Endothelial cell of umbilical vein (primary cell): ENCODE measurements around the gene KANSL1. TPM values are rescaled to one million over a fixed set of nuclear protein-coding genes. Genes with fewer than 3 reads are reported as not detected.

ENCODE experiments used
- BruUV-seq: library from RNA; stranded (reverse); fragments of 400-500 nt; replicated peaks from 2 replicates; lab custom pipeline; 2021; lab: Mats Ljungman, UMichigan
- CTCF ChIA-PET: fragments of 300-600, 350-600 bp; sonication (Branson Sonifier 250); formaldehyde crosslinking; loops from one replicate; lab custom pipeline; 2021; ENCODE audit warnings: antibody characterized with exemption, inconsistent platforms; lab: Charles Lee
- POLR2A ChIA-PET: fragments of 300-600, 350-600 bp; sonication (Branson Sonifier 250); formaldehyde crosslinking; loops from one replicate; lab custom pipeline; 2021; ENCODE audit warnings: antibody characterized with exemption, inconsistent platforms; lab: Charles Lee
- DNase-seq: peaks from one replicate; pipeline ENCODE4 v3.0.0-alpha.2; 2011; ENCODE audit warnings: low read depth, low spot score
- FAIRE-seq: peaks from 2 replicates; lab custom pipeline; 2011; peaks lifted over from hg19 to GRCh38; lab: Jason Lieb, UNC
- H2AFZ ChIP-seq: 2 replicates; pipeline ENCODE4 v1.6.0; 2012; ENCODE audit warnings: low read depth, low read length, control low read depth, inconsistent platforms
- H3K27ac ChIP-seq: 2 replicates; pipeline ENCODE4 v1.5.1; 2011; ENCODE audit warnings: low read depth, mild to moderate bottlenecking, control low read depth, low read length, moderate library complexity; ENCODE audit not compliant: insufficient read depth
- H3K27me3 ChIP-seq, 2 experiments: 2 replicates each; pipeline versions ENCODE4 v1.6.0 to v1.6.1; 2011; ENCODE audit warnings: low read length in 2 of 2, mixed read lengths in 1 of 2; ENCODE audit not compliant: control insufficient read depth in 2 of 2, insufficient read depth in 2 of 2
- H3K36me3 ChIP-seq, 2 experiments: 2 replicates in 1 of 2; 3 replicates in 1 of 2; pipeline ENCODE4 v1.5.1; 2011; ENCODE audit warnings: low read length in 2 of 2, mild to moderate bottlenecking in 1 of 2, moderate library complexity in 1 of 2; ENCODE audit not compliant: control insufficient read depth in 2 of 2, insufficient read depth in 2 of 2; ENCODE audit errors: extremely low read depth in 1 of 2
- H3K4me1 ChIP-seq: 3 replicates; pipeline ENCODE4 v1.5.1; 2011; ENCODE audit warnings: mild to moderate bottlenecking, low read length; ENCODE audit not compliant: control insufficient read depth, insufficient read depth; ENCODE audit errors: extremely low read depth
- H3K4me2 ChIP-seq: 2 replicates; pipeline ENCODE4 v1.6.1; 2011; ENCODE audit warnings: low read length, control low read depth, mixed read lengths; ENCODE audit not compliant: insufficient read depth
- H3K4me3 ChIP-seq, 3 experiments: fragments of 200-600 bp in 1 of 3; sonication (generic), shearing (Covaris generic) in 1 of 3; replicated peaks in 1 of 3; 2 replicates each; pipeline ENCODE4 v1.5.1; 2011 to 2016; ENCODE audit warnings: control low read depth in 3 of 3, low read length in 3 of 3, mild to moderate bottlenecking in 2 of 3, inconsistent platforms in 1 of 3, low read depth in 1 of 3, moderate library complexity in 1 of 3; ENCODE audit not compliant: insufficient read depth in 1 of 3
- H3K79me2 ChIP-seq: 2 replicates; pipeline ENCODE4 v1.6.0; 2012; ENCODE audit warnings: low read length, inconsistent platforms; ENCODE audit not compliant: control insufficient read depth, insufficient read depth
- H3K9ac ChIP-seq: replicated peaks from 2 replicates; pipeline ENCODE3; 2011; ENCODE audit warnings: low read length, control low read depth; ENCODE audit not compliant: insufficient read depth; ENCODE audit errors: extremely low read depth
- H3K9me1 ChIP-seq: replicated peaks from 3 replicates; pipeline ENCODE4 v1.6.0; 2011; ENCODE audit warnings: mild to moderate bottlenecking, low read length; ENCODE audit not compliant: control insufficient read depth, insufficient read depth; ENCODE audit errors: extremely low read depth
- H3K9me3 ChIP-seq: replicated peaks from 2 replicates; pipeline ENCODE4 v1.5.1; 2012; ENCODE audit warnings: low read length, inconsistent platforms; ENCODE audit not compliant: control insufficient read depth, insufficient read depth
- H4K20me1 ChIP-seq: replicated peaks from 2 replicates; pipeline ENCODE3; 2011; ENCODE audit warnings: mild to moderate bottlenecking, low read length; ENCODE audit not compliant: control insufficient read depth, insufficient read depth; ENCODE audit errors: extremely low read depth
- GATA2 ChIP-seq: IDR thresholded peaks from 2 replicates; pipeline ENCODE4 v1.7.0; 2011; ENCODE audit warnings: low read depth, mild to moderate bottlenecking, moderate library complexity, mixed read lengths, low read length; ENCODE audit not compliant: insufficient read length, insufficient read depth
- JUN ChIP-seq: IDR thresholded peaks from 2 replicates; pipeline ENCODE4 v1.6.1; 2011; ENCODE audit warnings: borderline replicate concordance, low read depth; ENCODE audit not compliant: insufficient read length, insufficient read depth
- MYC ChIP-seq: IDR thresholded peaks from one replicate; pipeline ENCODE4 v1.6.1; 2011; ENCODE audit warnings: mild to moderate bottlenecking, low read depth, low read length
- POLR2AphosphoS5 ChIP-seq: IDR thresholded peaks from 2 replicates; pipeline ENCODE4 v1.6.1; 2012; ENCODE audit warnings: low read depth, mild to moderate bottlenecking, control low read depth, low read length, moderate library complexity; ENCODE audit not compliant: insufficient read depth
- dilution Hi-C: fragments of 300-500 bp; cut with MboI; formaldehyde crosslinking; loops from one replicate; pipeline ENCODE4 v1.15.0; 2019; ENCODE audit warnings: low sequenced_read_pairs; ENCODE audit not compliant: extremely low pct_ligation_motif_present
- intact Hi-C: fragments of 100-400 bp; cut with micrococcal nuclease; formaldehyde crosslinking; loops from one replicate; pipeline ENCODE4 v1.10.0; 2022
- polyA plus RNA-seq, 4 experiments: library from polyadenylated mRNA; depleted of rRNA in 3 of 4; stranded (reverse) in 3 of 4; unstranded in 1 of 4; fragments of >200 nt; gene quantifications; 2 replicates each; pipeline versions ENCODE4 v1.2.1 to v1.2.3, GENCODE V29; 2011 to 2012; ENCODE audit warnings: missing spikeins in 1 of 4
- total RNA-seq: library from RNA; stranded (reverse); gene quantifications from 2 replicates; pipeline ENCODE4 v1.2.3, GENCODE V29; 2021
- TF ChIP-seq, protein P1 (sequence below), 2 donors: IDR thresholded peaks; 1 replicate in 1 of 2; 2 replicates in 1 of 2; pipeline ENCODE4 v1.5.1; 2011; ENCODE audit warnings: low read length in 2 of 2, mild to moderate bottlenecking in 2 of 2, moderate library complexity in 2 of 2, control low read depth in 1 of 2, inconsistent platforms in 1 of 2, low read depth in 1 of 2; ENCODE audit not compliant: insufficient read depth in 1 of 2; ENCODE audit errors: extremely low read depth in 1 of 2
- TF ChIP-seq, protein P2 (sequence below): IDR thresholded peaks from 2 replicates; pipeline ENCODE4 v1.6.1; 2011; ENCODE audit not compliant: insufficient read depth, insufficient read length

KANSL1 gene
- total and polyA plus RNA-seq, 2 donors (not counting 3 experiments of a cell fraction or from before 2014, with no cell fraction given), result 29.1 to 74.0 TPM

DNA sequence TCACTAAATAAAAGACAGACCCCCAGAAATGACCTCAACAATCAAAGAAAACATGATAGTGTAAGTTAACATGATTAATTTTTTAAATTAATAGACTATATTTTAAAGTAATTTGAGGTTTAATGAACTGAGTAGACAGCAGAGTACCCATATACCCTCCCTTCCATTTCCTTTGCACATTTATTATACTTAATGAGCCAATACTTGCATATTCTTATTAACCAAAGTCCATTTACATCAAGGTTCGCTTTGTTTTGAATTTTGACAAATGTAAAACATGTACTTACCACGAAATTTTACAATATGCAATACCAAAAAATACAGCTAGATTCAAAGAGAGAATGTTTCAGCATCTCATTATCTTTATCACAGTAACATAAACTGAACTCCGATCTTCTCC, 72.7 kb downstream of the KANSL1 start:
- peaks cover 69% of the 10 kb centered on the region for H4K20me1 ChIP-seq
- no peak for DNase-seq
- peaks cover 2% of the 10 kb centered on the region for H3K9me1 ChIP-seq
- TF ChIP-seq, protein P1, sequence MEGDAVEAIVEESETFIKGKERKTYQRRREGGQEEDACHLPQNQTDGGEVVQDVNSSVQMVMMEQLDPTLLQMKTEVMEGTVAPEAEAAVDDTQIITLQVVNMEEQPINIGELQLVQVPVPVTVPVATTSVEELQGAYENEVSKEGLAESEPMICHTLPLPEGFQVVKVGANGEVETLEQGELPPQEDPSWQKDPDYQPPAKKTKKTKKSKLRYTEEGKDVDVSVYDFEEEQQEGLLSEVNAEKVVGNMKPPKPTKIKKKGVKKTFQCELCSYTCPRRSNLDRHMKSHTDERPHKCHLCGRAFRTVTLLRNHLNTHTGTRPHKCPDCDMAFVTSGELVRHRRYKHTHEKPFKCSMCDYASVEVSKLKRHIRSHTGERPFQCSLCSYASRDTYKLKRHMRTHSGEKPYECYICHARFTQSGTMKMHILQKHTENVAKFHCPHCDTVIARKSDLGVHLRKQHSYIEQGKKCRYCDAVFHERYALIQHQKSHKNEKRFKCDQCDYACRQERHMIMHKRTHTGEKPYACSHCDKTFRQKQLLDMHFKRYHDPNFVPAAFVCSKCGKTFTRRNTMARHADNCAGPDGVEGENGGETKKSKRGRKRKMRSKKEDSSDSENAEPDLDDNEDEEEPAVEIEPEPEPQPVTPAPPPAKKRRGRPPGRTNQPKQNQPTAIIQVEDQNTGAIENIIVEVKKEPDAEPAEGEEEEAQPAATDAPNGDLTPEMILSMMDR (IDR thresholded peaks at IDR 0.05; ENCODE audit: extremely low read depth in 1 of 2, insufficient read depth in 1 of 2, low read depth in 1 of 2, low read length in 2 of 2), result no peak
- TF ChIP-seq POLR2AphosphoS5 (no peak), GATA2 (no peak)
- intact Hi-C loops (no loop called here), dilution Hi-C loops (no loop called here)
- no peak for FAIRE-seq
- H3K27me3 ChIP-seq, result no peaks in the 10 kb centered on the region
- H3K9ac ChIP-seq, result no peak overlapping the region
- no peaks in the 10 kb centered on the region for H3K9me3 ChIP-seq
- no peak overlapping the region for H3K4me2 ChIP-seq
- H3K36me3 ChIP-seq, result peaks cover 0 to 2% of the 10 kb centered on the region in 2 experiments
- no peak overlapping the region for H3K4me3 ChIP-seq
- peaks cover 5% of the 10 kb centered on the region for H3K4me1 ChIP-seq
- BruUV-seq, result no TSS peak
- H3K27ac ChIP-seq, result no peak overlapping the region
- POLR2A ChIA-PET, result no interaction called here
- no peak overlapping the region for H2AFZ ChIP-seq
- H3K79me2 ChIP-seq, result peaks cover 97% of the 10 kb centered on the region
- CTCF ChIA-PET, result interaction anchor here (1.0 to 2.0 kb wide), 4 partner anchors 12 to 93 kb away, joined by 6 to 12 read pairs (median 8); partner anchors contain the start of gene KANSL1

DNA sequence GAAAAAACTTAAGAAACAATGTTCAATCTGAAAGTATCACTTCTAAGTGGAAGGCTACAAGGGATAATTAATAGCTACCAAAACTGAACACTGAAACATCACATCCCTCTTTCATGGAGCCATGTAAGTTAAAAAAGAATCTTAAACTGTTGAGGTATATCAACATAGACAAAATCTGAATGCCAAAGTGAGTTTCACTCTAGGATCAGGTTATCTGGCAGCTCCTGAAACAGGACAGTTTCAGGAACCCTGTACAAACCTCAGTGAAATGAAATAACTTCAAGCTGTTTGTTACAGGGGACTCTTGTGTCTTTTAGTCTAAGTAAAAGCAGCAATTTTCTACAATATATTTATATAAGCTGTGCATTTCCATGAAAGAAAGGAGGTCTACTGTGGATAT, 73.2 kb downstream of the KANSL1 start:
- no TSS peak for BruUV-seq
- intact Hi-C loops (no loop called here), dilution Hi-C loops (no loop called here)
- Histone ChIP-seq H3K36me3 (peaks cover 0 to 2% of the 10 kb centered on the region in 2 experiments), H3K4me3 (no peak overlapping the region), H3K79me2 (peaks cover 97% of the 10 kb centered on the region), H3K4me2 (no peak overlapping the region), H4K20me1 (peaks cover 67% of the 10 kb centered on the region), H3K27ac (no peak overlapping the region), H2AFZ (no peak overlapping the region), H3K9me1 (peaks cover 2% of the 10 kb centered on the region), H3K27me3 (no peaks in the 10 kb centered on the region), H3K9ac (no peak overlapping the region), H3K9me3 (no peaks in the 10 kb centered on the region), H3K4me1 (peaks cover 5% of the 10 kb centered on the region)
- POLR2A ChIA-PET, result no interaction called here
- DNase-seq, result no peak
- TF ChIP-seq, protein P2, sequence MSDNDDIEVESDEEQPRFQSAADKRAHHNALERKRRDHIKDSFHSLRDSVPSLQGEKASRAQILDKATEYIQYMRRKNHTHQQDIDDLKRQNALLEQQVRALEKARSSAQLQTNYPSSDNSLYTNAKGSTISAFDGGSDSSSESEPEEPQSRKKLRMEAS, result no peak
- no peak for TF ChIP-seq MYC
- TF ChIP-seq, protein P1 (IDR thresholded peaks at IDR 0.05; ENCODE audit: extremely low read depth in 1 of 2, insufficient read depth in 1 of 2, low read depth in 1 of 2, low read length in 2 of 2), result no peak
- TF ChIP-seq JUN, result no peak
- FAIRE-seq, result no peak
- CTCF ChIA-PET, result interaction anchor here (1.6 to 2.0 kb wide), 3 partner anchors 11 to 93 kb away, joined by 7 to 12 read pairs (median 8); partner anchors contain the start of gene KANSL1
